Panc1 (cell line): ENCODE data around the gene ELMO1.

Experiments used
- CTCF ChIP-seq: fragments of 450-650 bp; IDR thresholded peaks from 2 replicates; pipeline ENCODE4 v1.5.1; 2017; ENCODE audit warnings: mild to moderate bottlenecking
- POLR2AphosphoS5 ChIP-seq: IDR thresholded peaks from 2 replicates; pipeline ENCODE4 v1.6.1; 2012; ENCODE audit warnings: mild to moderate bottlenecking, low read depth, low read length, moderate library complexity

GRCh38 chr7:37212556-37212955, 236.1 kb downstream of the ELMO1 start:
- TF ChIP-seq CTCF = no peak
- no peak for TF ChIP-seq POLR2AphosphoS5
